Ammon's horn (tissue), 1 donor: ENCODE measurements around the gene CEP128.
A peak's percentile ranks its signal among the peaks of the same experiment; 100 is the strongest.

Experiments
- DNase-seq: peaks from one replicate; pipeline ENCODE4 v3.0.0-alpha.2; 2016; ENCODE audit warnings: low spot score

CEP128 gene

DNA sequence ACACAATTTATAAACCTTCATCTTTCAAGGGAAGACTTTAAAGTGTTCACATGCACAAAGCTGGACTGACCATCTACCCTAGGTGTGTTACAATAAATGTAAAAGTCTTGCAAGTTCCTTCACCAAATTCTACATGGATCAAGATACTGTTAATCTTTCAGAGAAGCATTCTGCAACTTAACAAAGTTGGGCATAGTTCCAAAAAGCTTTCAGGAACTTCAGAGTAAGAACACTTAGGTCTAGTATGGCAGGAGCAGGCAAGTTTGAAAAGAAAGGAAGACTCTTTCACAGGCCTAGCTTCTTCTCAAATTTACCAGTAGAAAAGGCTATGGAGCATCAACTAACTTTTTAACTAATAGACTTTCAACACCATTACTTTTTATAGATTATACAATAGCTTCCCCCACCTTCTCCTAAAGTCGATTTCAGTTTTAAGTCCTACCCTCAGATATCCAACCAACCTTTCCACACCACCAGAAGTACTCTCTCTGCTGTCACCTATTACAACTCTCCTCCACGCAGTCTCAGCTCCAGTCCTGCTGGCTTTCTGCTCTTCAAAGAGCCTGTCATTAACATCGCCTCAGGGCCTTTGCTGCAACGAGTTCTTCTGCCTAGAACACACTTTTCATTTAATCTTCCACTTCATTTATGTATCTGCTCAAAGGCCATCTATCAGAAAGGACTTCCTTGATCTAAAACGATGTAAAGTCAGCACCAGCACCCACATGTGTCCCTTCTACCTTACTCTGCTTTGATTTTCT is 333.9 kb downstream of the CEP128 start:
- no peak for DNase-seq

- DNase-seq, result no peak
These were observed 335.2 kb downstream of the CEP128 start for GRCh38 chr14:80606347-80606772.

GRCh38 chr14:80605536-80605935 is 336.0 kb downstream of the CEP128 start:
- no peak for DNase-seq

DNA sequence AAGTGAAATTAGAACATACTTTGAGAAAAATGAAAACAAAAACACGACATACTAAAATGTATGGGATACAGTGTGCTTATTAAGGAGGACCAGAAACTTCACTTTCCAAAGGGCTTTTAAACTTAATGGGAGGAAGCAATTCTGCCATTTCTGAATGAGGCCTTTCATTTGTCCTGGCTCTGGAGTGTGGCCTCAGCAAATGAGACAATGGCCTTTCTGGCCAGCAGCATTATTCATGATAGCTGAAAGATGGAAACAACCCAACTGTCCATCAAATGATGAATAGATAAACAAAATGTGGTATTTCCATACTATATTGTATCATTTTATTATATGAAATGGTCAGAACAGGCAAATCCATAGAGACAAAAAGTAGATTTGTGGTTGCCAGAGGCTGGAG is 338.6 kb downstream of the CEP128 start:
- DNase-seq, result peak; percentile 88

- DNase-seq, result peak; percentile 12
These were observed 354.3 kb downstream of the CEP128 start for GRCh38 chr14:80587096-80587724.

- no peak for DNase-seq
These were observed 355.4 kb downstream of the CEP128 start for GRCh38 chr14:80586131-80586530.

GRCh38 chr14:80585506-80585835 is 356.1 kb downstream of the CEP128 start:
- DNase-seq, result no peak

DNA sequence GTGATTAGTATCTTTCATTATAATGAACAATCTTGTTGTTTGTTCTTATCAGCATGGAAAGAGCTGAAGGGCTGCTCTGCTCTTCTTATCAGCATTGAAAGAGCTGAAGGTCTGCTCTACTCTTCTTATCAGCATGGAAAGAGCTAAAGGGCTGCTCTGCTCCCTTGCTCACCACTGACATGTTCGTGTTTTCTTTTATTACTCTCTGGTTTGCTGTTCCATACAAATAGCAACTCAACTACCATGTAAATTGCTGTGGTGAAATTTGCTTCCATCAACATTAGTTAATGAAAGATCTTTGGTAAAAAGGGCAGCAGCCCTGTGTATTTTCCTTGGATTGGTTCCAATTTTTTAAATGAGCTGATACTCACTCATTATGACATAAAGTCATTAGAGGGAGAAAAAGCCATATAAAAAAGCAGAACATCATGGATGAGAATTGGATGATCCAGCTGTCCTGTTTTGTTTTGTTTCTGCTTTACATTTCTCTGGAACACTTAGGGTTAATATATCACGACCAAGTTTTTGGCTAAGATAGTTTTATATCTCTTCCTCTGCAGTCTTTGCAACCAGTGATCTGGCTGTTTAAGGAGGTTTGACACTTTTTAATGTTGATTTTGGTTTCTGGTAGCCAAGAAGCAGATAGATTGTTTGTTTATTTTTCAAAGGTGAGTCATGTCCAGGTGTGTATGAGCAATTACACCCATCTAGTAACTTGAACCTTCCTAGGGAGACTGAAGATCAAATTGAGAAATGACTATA is 356.6 kb downstream of the CEP128 start:
- no peak for DNase-seq

- no peak for DNase-seq
These were observed 363.9 kb downstream of the CEP128 start for GRCh38 chr14:80577599-80577998.

DNA sequence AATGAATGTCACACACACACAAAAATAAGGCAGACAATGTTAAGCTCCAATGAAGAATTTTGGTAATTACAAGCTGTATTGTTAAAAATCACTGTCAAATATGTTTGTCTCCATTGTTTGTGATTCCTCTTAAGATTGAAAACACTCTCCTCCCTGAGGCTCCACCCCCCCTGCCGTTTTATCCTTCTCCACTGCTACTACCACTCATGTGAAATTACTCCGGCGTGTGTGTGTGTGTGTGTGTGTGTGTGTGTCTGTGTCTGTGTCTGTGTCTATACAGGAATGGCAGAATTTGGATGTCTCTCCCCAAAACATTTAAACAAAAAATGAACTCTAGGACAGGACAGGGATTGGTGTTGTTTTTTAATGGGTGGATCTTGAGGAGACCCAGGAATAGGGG is 365.1 kb downstream of the CEP128 start:
- no peak for DNase-seq

GRCh38 chr14:80575763-80576162 is 365.8 kb downstream of the CEP128 start:
- no peak for DNase-seq

- no peak for DNase-seq
These were observed 368.9 kb downstream of the CEP128 start for GRCh38 chr14:80572666-80573065.

- no peak for DNase-seq
These were observed 370.6 kb downstream of the CEP128 start for GRCh38 chr14:80570930-80571298.

DNA sequence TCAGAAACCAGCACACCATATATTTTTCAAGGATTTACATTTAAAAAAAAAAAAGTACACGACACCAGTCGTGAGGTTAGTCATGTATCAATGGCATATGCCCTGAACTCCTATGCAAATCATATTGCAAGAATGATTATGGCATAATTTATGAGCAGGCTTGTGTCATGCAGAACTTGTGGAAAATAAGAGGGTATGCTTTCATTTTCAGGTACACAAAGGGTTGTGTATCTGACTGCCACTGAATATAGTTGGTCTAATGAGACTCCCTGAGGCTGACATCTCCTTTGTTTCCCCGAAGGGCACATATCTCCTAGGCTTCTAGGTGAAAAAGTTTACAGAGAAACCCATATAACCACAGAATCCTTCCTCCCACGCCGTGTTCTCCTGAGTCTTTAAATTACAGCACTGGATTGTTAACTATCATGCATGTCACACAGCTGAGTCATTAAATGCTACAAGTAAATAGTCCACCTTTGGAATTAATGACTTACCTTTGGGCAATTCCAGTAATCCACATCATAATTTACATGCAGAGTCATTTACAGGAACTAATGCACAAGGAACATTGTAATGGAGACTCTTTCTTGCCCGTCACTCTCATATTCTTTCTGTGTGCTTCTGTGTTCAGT is 373.5 kb downstream of the CEP128 start:
- no peak for DNase-seq

DNA sequence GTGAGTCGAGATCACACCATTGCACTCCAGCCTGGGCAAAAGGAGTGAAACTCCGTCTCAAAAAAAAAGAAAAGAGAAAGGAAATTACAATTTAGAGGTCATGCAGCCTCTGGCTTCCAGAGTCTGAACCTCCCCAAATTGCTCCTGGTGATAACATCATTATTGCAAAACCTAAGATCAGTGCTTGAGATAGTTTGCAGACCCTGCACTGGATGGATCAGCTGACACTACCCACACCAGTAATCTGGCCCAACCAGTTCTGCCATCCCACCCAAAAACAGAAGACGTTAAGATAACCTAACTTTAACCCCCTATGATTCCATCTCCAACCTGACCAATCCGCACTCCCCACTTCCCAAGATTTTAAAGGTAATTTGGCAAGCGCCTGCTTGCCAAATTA is 376.5 kb downstream of the CEP128 start:
- DNase-seq, result no peak

GRCh38 chr14:80564051-80564450 is 377.5 kb downstream of the CEP128 start:
- DNase-seq, result no peak

- no peak for DNase-seq
These were observed 380.5 kb downstream of the CEP128 start for GRCh38 chr14:80560800-80561657.

GRCh38 chr14:80554139-80554538 is 387.4 kb downstream of the CEP128 start:
- no peak for DNase-seq

- DNase-seq, result peak; percentile 15
These were observed 392.4 kb downstream of the CEP128 start for GRCh38 chr14:80549141-80549540.

GRCh38 chr14:80545935-80546854 is 395.3 kb downstream of the CEP128 start:
- DNase-seq, result no peak

GRCh38 chr14:80544366-80544765 is 397.2 kb downstream of the CEP128 start:
- DNase-seq, result no peak
